CD14-positive monocyte (primary cell): ENCODE results near the gene SETD5. TPM values are rescaled to one million over a fixed set of nuclear protein-coding genes. Genes with fewer than 3 reads are reported as not detected.

Source experiments
- DNase-seq, 3 donors: peaks; one replicate each; pipeline ENCODE4 v3.0.0-alpha.2; 2011 to 2022
- H2AFZ ChIP-seq: 2 replicates; pipeline ENCODE4 v1.6.0; 2012; ENCODE audit warnings: mild to moderate bottlenecking, low read depth, low read length, inconsistent platforms; ENCODE audit not compliant: insufficient read depth, poor library complexity, severe bottlenecking
- H3K27ac ChIP-seq, 2 donors: 1 replicate in 1 of 2; 2 replicates in 1 of 2; pipeline ENCODE4 v1.5.1; 2012 to 2013; ENCODE audit warnings: low read length in 2 of 2, control low read depth in 1 of 2, inconsistent platforms in 1 of 2, low read depth in 1 of 2, mild to moderate bottlenecking in 1 of 2
- H3K27me3 ChIP-seq, 2 donors: one replicate each; pipeline versions ENCODE4 v1.6.0 to v1.6.1; 2011 to 2013; ENCODE audit warnings: low read length in 2 of 2; ENCODE audit not compliant: control insufficient read depth in 2 of 2, insufficient read depth in 2 of 2
- H3K36me3 ChIP-seq, 2 donors: replicated peaks in 1 of 2; 1 replicate in 1 of 2; 2 replicates in 1 of 2; pipeline versions ENCODE4 v1.5.1 to v1.6.1; 2012 to 2013; ENCODE audit warnings: low read length in 2 of 2, control low read depth in 1 of 2, inconsistent platforms in 1 of 2, mild to moderate bottlenecking in 1 of 2; ENCODE audit not compliant: insufficient read depth in 2 of 2, control insufficient read depth in 1 of 2
- H3K4me1 ChIP-seq, 2 donors: 1 replicate in 1 of 2; 2 replicates in 1 of 2; pipeline versions ENCODE4 v1.5.1 to v1.6.1; 2012 to 2013; ENCODE audit warnings: low read length in 2 of 2, control low read depth in 1 of 2, inconsistent platforms in 1 of 2, mild to moderate bottlenecking in 1 of 2, moderate library complexity in 1 of 2; ENCODE audit not compliant: insufficient read depth in 2 of 2, control insufficient read depth in 1 of 2
- H3K4me2 ChIP-seq: replicated peaks from 2 replicates; pipeline ENCODE3; 2012; ENCODE audit warnings: low read length, moderate library complexity, mild to moderate bottlenecking; ENCODE audit not compliant: poor library complexity, severe bottlenecking; ENCODE audit errors: extremely low read depth
- H3K4me3 ChIP-seq, 3 experiments: fragments of 200-600 bp in 1 of 3; sonication (generic) in 1 of 3; replicated peaks in 1 of 3; 1 replicate in 2 of 3; 2 replicates in 1 of 3; pipeline ENCODE4 v1.5.1; 2011 to 2013; ENCODE audit warnings: low read length in 3 of 3, mild to moderate bottlenecking in 3 of 3, control low read depth in 2 of 3, low read depth in 2 of 3, inconsistent platforms in 1 of 3, moderate library complexity in 1 of 3
- H3K79me2 ChIP-seq: 2 replicates; pipeline ENCODE4 v1.6.0; 2012; ENCODE audit warnings: mild to moderate bottlenecking, control low read depth, inconsistent platforms, low read length, moderate library complexity; ENCODE audit not compliant: insufficient read depth
- H3K9ac ChIP-seq: 2 replicates; pipeline ENCODE4 v1.6.0; 2017; ENCODE audit warnings: low read length, mild to moderate bottlenecking; ENCODE audit not compliant: insufficient read depth, poor library complexity, severe bottlenecking
- H3K9me3 ChIP-seq, 2 donors: replicated peaks in 1 of 2; 1 replicate in 1 of 2; 2 replicates in 1 of 2; pipeline versions ENCODE4 v1.5.1 to v1.6.1; 2012 to 2013; ENCODE audit warnings: low read length in 2 of 2, control low read depth in 1 of 2; ENCODE audit not compliant: control insufficient read depth in 1 of 2, insufficient read depth in 1 of 2
- H4K20me1 ChIP-seq: 2 replicates; pipeline ENCODE4 v1.6.0; 2012; ENCODE audit warnings: mild to moderate bottlenecking, low read length, control low read depth, moderate library complexity; ENCODE audit not compliant: insufficient read depth
- H3K27ac Mint-ChIP-seq, 7 donors: one replicate each; pipeline ENCODE4 v1.8.0; 2020; ENCODE audit warnings: mild to moderate bottlenecking in 7 of 7, mixed read lengths in 7 of 7, moderate library complexity in 6 of 7, inconsistent platforms in 2 of 7
- H3K27me3 Mint-ChIP-seq, 3 donors: one replicate each; pipeline ENCODE4 v1.8.0; 2021 to 2022; ENCODE audit warnings: low read depth in 3 of 3, mild to moderate bottlenecking in 3 of 3, mixed read lengths in 3 of 3, moderate library complexity in 3 of 3, inconsistent platforms in 1 of 3
- H3K36me3 Mint-ChIP-seq, 2 donors: one replicate each; pipeline ENCODE4 v1.8.0; 2020; ENCODE audit warnings: mixed read lengths in 2 of 2, inconsistent platforms in 1 of 2, mild to moderate bottlenecking in 1 of 2
- H3K4me1 Mint-ChIP-seq: one replicate; pipeline ENCODE4 v1.8.0; 2020; ENCODE audit warnings: mild to moderate bottlenecking, mixed read lengths
- H3K4me3 Mint-ChIP-seq, 2 donors: one replicate each; pipeline ENCODE4 v1.8.0; 2020; ENCODE audit warnings: mild to moderate bottlenecking in 2 of 2, mixed read lengths in 2 of 2, moderate library complexity in 1 of 2
- H3K9me3 Mint-ChIP-seq, 7 donors: one replicate each; pipeline ENCODE4 v1.8.0; 2020 to 2022; ENCODE audit warnings: mixed read lengths in 7 of 7, mild to moderate bottlenecking in 6 of 7, moderate library complexity in 6 of 7, inconsistent platforms in 2 of 7
- CTCF ChIP-seq: fragments of 200-600 bp; IDR thresholded peaks from one replicate; pipeline ENCODE4 v1.8.0; 2022; ENCODE audit warnings: antibody characterized with exemption, mild to moderate bottlenecking
- WGBS: methylation state at CpG from one replicate; pipeline ENCODE4 v1.1.5; 2013; ENCODE audit warnings: missing lambda C conversion rate; ENCODE audit not compliant: insufficient coverage; 5-methylcytosine and 5-hydroxymethylcytosine counted together
- intact Hi-C, 2 donors: fragments of 100-400 bp; cut with micrococcal nuclease; formaldehyde crosslinking; loops; one replicate each; pipeline versions ENCODE4 v1.15.0 to v1.15.1; 2023
- polyA plus RNA-seq, 3 donors: library from polyadenylated mRNA; depleted of rRNA in 1 of 3; unstranded in 2 of 3; stranded (reverse) in 1 of 3; fragments of 300-500 nt in 2 of 3; fragments of >200 nt in 1 of 3; fragmentation: Illumina TruSeq in 2 of 3; gene quantifications; 1 replicate in 2 of 3; 2 replicates in 1 of 3; pipeline ENCODE4 v1.2.3, GENCODE V29; 2012 to 2021

Gene SETD5
- polyA plus RNA-seq, 3 donors = 4.1 to 51.5 (median 13.7) TPM

- Mint-ChIP-seq H3K27me3 (no peaks in the 10 kb centered on the region), H3K4me3 (no peak overlapping the region), H3K4me1 (peaks cover 42% of the 10 kb centered on the region), H3K9me3 (peaks cover 0 to under 1% (median 0%) of the 10 kb centered on the region in 7 donors), H3K27ac (peak overlapping the region; percentile 19 to 90 (median 66)), H3K36me3 (peaks cover 59 to 67% of the 10 kb centered on the region in 2 donors)
- no peak for DNase-seq
- Histone ChIP-seq H3K27me3 (no peaks in the 10 kb centered on the region), H3K9me3 (no peaks in the 10 kb centered on the region), H3K4me1 (peaks cover 21 to 39% of the 10 kb centered on the region in 2 donors), H3K36me3 (peaks cover 49 to 83% of the 10 kb centered on the region in 2 donors), H3K79me2 (peaks cover 77% of the 10 kb centered on the region), H2AFZ (no peak overlapping the region), H3K9ac (no peak overlapping the region), H4K20me1 (peaks cover 83% of the 10 kb centered on the region), H3K4me3 (no peak overlapping the region), H3K27ac (peak overlapping the region in 1 of 2 donors; percentile 96), H3K4me2 (no peak overlapping the region)
- WGBS = 40% methylated on average over 1 of the region's 1 CpG
- no peak for TF ChIP-seq CTCF
- intact Hi-C loops = no loop called here
Observed at GRCh38 chr3:9392041-9392440, 5.4 kb upstream of the SETD5 start.

- Histone ChIP-seq H3K9ac (peak overlapping the region; percentile 87), H4K20me1 (peaks cover 66% of the 10 kb centered on the region), H3K36me3 (peaks cover 15 to 46% of the 10 kb centered on the region in 2 donors), H3K4me1 (peaks cover 36 to 66% of the 10 kb centered on the region in 2 donors), H2AFZ (peak overlapping the region; percentile 63), H3K4me2 (peak overlapping the region; percentile 79), H3K79me2 (peaks cover 87% of the 10 kb centered on the region), H3K27ac (peak overlapping the region; percentile 96 to 99), H3K9me3 (no peaks in the 10 kb centered on the region), H3K27me3 (no peaks in the 10 kb centered on the region), H3K4me3 (peak overlapping the region; percentile 49 to 86 (median 75))
- no peak for DNase-seq
- H3K27me3 Mint-ChIP-seq = peaks cover 0 to 1% (median 0%) of the 10 kb centered on the region in 3 donors
- peak overlapping the region; percentile 92 to 96 for H3K4me3 Mint-ChIP-seq
- WGBS = 9% methylated on average over 9 of the region's 15 CpGs
- TF ChIP-seq CTCF = no peak
- H3K9me3 Mint-ChIP-seq = peaks cover 0 to 2% (median 0%) of the 10 kb centered on the region in 7 donors
- H3K36me3 Mint-ChIP-seq = peaks cover 29 to 33% of the 10 kb centered on the region in 2 donors
- H3K4me1 Mint-ChIP-seq = peaks cover 62% of the 10 kb centered on the region
- H3K27ac Mint-ChIP-seq = peak overlapping the region; percentile 94 to 99 (median 98)
- intact Hi-C loops = loop anchor here (2.0 to 5.0 kb wide), 4 partner anchors 27 to 397 kb away; partner anchors contain the start of genes THUMPD3 (in 2 of the 2), ARPC4 (in 1 of the 2), BRPF1 (in 1 of the 2) and TADA3 (in 1 of the 2)
Observed at GRCh38 chr3:9395570-9396300, 1.7 kb upstream of the SETD5 start.
